Measurements from ENCODE around the gene NEK5. TPM values are rescaled to one million over a fixed set of nuclear protein-coding genes. Genes with fewer than 3 reads are reported as not detected.
A peak's percentile ranks its signal among the peaks of the same experiment; 100 is the strongest.

Gene NEK5
- total RNA-seq, 2 donors from 2014 or later = 1.2 to 2.3 TPM

DNA sequence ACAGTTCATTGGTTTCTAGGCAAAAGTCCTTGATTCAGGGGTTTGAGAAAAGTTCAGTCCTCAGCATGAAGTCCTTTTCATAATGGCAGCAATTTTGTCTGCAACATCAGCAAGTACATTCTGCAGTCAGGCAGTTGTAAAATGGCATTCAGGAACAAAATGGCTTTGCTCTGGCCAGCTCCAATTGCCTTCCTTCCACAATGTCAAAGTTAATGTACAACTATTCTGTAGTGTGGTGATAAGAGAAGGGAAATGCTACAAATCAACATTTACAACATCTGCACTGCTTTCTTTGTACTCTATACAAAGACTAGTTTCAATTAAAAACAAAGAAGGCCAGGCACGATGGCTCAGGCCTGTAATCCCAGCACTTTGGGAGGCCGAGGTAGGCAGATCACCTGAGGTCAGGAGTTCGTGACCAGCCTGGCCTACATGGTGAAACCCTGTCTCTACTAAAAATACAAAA lies 32.3 kb upstream of the NEK5 start:
- intact Hi-C loops (cut with DNase I) = no loop called here
- DNase-seq (ENCODE audit: low spot score) = no peak
- Histone ChIP-seq H3K27me3 (replicated peaks; ENCODE audit: insufficient read depth) (no peaks in the 10 kb centered on the region), H3K4me3 (no peak overlapping the region), H3K36me3 (no peaks in the 10 kb centered on the region), H3K9me3 (no peaks in the 10 kb centered on the region), H3K4me1 (replicated peaks) (no peaks in the 10 kb centered on the region), H3K27ac (no peak overlapping the region)
- 77% methylated on average over 3 of the region's 3 CpGs for WGBS
- TF ChIP-seq, protein P1, sequence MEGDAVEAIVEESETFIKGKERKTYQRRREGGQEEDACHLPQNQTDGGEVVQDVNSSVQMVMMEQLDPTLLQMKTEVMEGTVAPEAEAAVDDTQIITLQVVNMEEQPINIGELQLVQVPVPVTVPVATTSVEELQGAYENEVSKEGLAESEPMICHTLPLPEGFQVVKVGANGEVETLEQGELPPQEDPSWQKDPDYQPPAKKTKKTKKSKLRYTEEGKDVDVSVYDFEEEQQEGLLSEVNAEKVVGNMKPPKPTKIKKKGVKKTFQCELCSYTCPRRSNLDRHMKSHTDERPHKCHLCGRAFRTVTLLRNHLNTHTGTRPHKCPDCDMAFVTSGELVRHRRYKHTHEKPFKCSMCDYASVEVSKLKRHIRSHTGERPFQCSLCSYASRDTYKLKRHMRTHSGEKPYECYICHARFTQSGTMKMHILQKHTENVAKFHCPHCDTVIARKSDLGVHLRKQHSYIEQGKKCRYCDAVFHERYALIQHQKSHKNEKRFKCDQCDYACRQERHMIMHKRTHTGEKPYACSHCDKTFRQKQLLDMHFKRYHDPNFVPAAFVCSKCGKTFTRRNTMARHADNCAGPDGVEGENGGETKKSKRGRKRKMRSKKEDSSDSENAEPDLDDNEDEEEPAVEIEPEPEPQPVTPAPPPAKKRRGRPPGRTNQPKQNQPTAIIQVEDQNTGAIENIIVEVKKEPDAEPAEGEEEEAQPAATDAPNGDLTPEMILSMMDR (IDR thresholded peaks at IDR 0.05) = no peak
- TF ChIP-seq POLR2A (IDR thresholded peaks at IDR 0.05) (no peak), POLR2AphosphoS5 (IDR thresholded peaks at IDR 0.05) (no peak)

DNA sequence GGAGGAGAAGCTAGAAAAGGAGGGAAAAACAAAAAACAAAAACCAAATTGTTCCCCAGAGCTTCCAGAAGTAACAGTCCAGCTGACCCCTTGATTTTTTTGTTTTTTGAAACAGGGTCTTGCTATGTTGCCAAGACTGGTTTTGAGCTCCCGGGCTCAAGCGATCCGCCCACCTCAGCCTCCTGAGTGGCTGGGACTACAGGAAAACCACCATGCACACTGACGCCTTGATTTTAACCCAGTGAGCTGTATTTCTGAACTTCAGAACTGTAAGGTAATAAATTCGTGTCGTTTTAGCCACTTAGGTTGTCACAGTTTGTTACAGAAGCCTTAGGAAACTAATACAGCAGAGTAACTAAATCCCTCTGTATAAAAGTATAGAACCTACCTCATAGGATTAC lies 31.6 kb upstream of the NEK5 start:
- Histone ChIP-seq H3K27me3 (replicated peaks; ENCODE audit: insufficient read depth) (no peaks in the 10 kb centered on the region), H3K4me3 (no peak overlapping the region), H3K4me1 (replicated peaks) (no peaks in the 10 kb centered on the region), H3K9me3 (no peaks in the 10 kb centered on the region), H3K27ac (no peak overlapping the region), H3K36me3 (no peaks in the 10 kb centered on the region)
- intact Hi-C loops (cut with DNase I) = no loop called here
- WGBS = 77% methylated on average over 6 of the region's 6 CpGs
- TF ChIP-seq, protein P1 (IDR thresholded peaks at IDR 0.05) = no peak
- TF ChIP-seq POLR2AphosphoS5 (IDR thresholded peaks at IDR 0.05) (no peak), POLR2A (IDR thresholded peaks at IDR 0.05) (no peak)
- DNase-seq (ENCODE audit: low spot score) = no peak

DNA sequence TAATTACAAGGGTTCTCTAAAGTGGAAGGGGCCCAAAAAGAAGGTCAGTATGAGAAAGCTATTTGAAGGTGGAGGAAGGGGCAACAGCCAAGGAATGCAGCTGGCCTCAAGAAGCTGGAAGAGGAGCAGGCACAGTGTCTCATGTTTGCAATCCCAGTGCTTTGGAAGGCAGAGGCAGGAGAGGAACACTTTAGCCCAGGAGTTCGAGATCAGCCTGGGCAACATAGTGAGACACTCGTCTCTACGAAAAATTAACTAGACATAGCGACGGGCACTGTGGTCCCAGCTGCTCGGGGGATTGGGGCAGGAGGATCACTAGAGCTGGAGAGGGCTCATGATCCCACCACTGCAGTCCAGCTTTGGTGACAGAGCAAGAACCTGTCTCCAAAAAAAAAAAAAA lies 31.2 kb upstream of the NEK5 start:
- no peaks in the 10 kb centered on the region for H3K27me3 ChIP-seq (replicated peaks; ENCODE audit: insufficient read depth)
- no peak overlapping the region for H3K27ac ChIP-seq
- H3K4me1 ChIP-seq (replicated peaks) = no peaks in the 10 kb centered on the region
- no peak for TF ChIP-seq POLR2AphosphoS5 (IDR thresholded peaks at IDR 0.05)
- TF ChIP-seq, protein P1 (IDR thresholded peaks at IDR 0.05) = no peak
- no peak for TF ChIP-seq POLR2A (IDR thresholded peaks at IDR 0.05)
- intact Hi-C loops (cut with DNase I) = no loop called here
- H3K36me3 ChIP-seq = no peaks in the 10 kb centered on the region
- H3K4me3 ChIP-seq = no peak overlapping the region
- 93% methylated on average over 6 of the region's 6 CpGs for WGBS
- no peaks in the 10 kb centered on the region for H3K9me3 ChIP-seq
- no peak for DNase-seq (ENCODE audit: low spot score)

DNA sequence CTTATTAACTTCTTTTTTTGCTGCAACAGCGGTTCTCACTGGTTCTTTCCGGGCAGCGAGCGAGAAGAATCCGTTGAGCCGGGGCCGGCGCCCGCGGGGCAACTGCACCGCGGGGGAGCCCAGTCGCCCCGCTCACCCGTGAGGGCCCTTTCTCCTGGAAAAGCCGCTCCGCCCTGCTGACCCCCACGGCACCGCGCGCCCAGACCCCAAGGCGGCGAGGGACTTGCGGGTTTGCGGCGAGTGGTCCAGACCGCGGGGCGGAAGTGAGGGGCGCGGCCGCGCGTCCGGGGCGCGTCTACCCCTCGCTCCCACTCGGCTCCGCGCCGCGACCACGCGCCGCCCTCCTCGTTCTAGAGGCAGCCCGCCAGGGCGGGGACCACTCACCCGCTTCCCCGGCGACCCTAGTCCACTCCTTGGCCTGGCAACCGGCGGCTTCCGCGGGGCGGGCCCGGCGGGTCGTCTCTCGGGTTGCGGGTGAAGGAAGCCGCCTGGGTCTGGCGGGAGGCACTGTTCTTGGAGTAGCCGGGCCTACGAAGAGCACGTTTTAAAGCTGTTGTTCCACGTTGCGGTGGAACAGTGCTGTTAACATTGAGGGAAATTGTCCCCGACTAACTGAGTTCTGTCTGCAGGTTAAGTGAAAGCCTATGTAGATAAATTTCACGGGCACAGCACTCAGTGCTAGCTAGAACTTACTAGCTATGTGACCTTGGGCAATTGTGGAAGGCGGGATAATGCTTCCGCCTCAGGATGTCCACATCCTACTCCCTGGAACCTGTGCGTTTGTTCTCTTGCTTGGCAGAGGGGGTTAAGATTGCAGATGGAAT lies 30.5 kb upstream of the NEK5 start, which contains the start of gene NEK3:
Gene NEK3, minus strand, starts transcription at position 439 of the 824 bp plus-strand sequence. CDS start 3,406 bp downstream, outside the sequence.
- H3K4me1 ChIP-seq (replicated peaks) = no peaks in the 10 kb centered on the region
- TF ChIP-seq, protein P1 (IDR thresholded peaks at IDR 0.05) = no peak
- TF ChIP-seq POLR2AphosphoS5 (IDR thresholded peaks at IDR 0.05) (no peak), POLR2A (IDR thresholded peaks at IDR 0.05) (no peak)
- peak within 1 kb of the TSS; percentile 78 to 85 for H3K27ac ChIP-seq
- H3K4me3 ChIP-seq = peak within 1 kb of the TSS; percentile 73 to 89
- no peaks in the 10 kb centered on the region for H3K9me3 ChIP-seq
- intact Hi-C loops (cut with DNase I) = no loop called here
- H3K36me3 ChIP-seq = no peaks in the 10 kb centered on the region
- DNase-seq (ENCODE audit: low spot score) = peak; percentile 39
- no peaks in the 10 kb centered on the region for H3K27me3 ChIP-seq (replicated peaks; ENCODE audit: insufficient read depth)
- WGBS = 3% methylated on average over 55 of the region's 74 CpGs

Data from prostate gland (tissue), 2 donors.